HUES6 (cell line): ENCODE data around the gene WTAP.
A peak's percentile ranks its signal among the peaks of the same experiment; 100 is the strongest.
"Not testable (repeated sequence)": the region's sequence is repeated elsewhere in the genome, so short reads cannot be mapped to it uniquely, and the experiment has no call there.

Experiments used
- H3K27ac ChIP-seq: 2 replicates; pipeline ENCODE4 v1.7.0; 2013; ENCODE audit warnings: low read depth, mild to moderate bottlenecking, low read length, inconsistent platforms
- H3K27me3 ChIP-seq: 2 replicates; pipeline ENCODE4 v1.6.1; 2013; ENCODE audit warnings: low read length; ENCODE audit not compliant: control insufficient read depth, insufficient read depth
- H3K36me3 ChIP-seq: 2 replicates; pipeline ENCODE4 v1.6.1; 2013; ENCODE audit warnings: low read length; ENCODE audit not compliant: control insufficient read depth, insufficient read depth
- H3K4me1 ChIP-seq: 2 replicates; pipeline ENCODE4 v1.6.1; 2013; ENCODE audit warnings: low read length; ENCODE audit not compliant: control insufficient read depth, insufficient read depth
- H3K4me3 ChIP-seq: 2 replicates; pipeline ENCODE4 v1.5.1; 2013; ENCODE audit warnings: low read depth, low read length
- H3K9ac ChIP-seq: one replicate; pipeline ENCODE4 v1.6.1; 2013; ENCODE audit warnings: mild to moderate bottlenecking, low read length
- H3K9me3 ChIP-seq: 2 replicates; pipeline ENCODE4 v1.6.1; 2013; ENCODE audit warnings: low read depth, low read length; ENCODE audit not compliant: control insufficient read depth, insufficient read depth

The WTAP gene

GRCh38 chr6:159719287-159719686 lies 8.0 kb upstream of the WTAP start:
- Histone ChIP-seq H3K4me1 (no peaks in the 10 kb centered on the region), H3K27ac (no peak overlapping the region), H3K4me3 (no peak overlapping the region)

GRCh38 chr6:159720708-159721107 lies 6.6 kb upstream of the WTAP start:
- Histone ChIP-seq H3K27me3 (no peaks in the 10 kb centered on the region), H3K4me3 (no peak overlapping the region), H3K36me3 (no peaks in the 10 kb centered on the region), H3K9me3 (no peaks in the 10 kb centered on the region), H3K4me1 (no peaks in the 10 kb centered on the region), H3K9ac (no peak overlapping the region), H3K27ac (no peak overlapping the region)

More at GRCh38 chr6:159719287-159719686, 8.0 kb upstream of the WTAP start:
- no peaks in the 10 kb centered on the region for H3K36me3 ChIP-seq
- H3K9ac ChIP-seq = no peak overlapping the region
- no peaks in the 10 kb centered on the region for H3K27me3 ChIP-seq
- H3K9me3 ChIP-seq = no peaks in the 10 kb centered on the region

- H3K4me1 ChIP-seq, H3K9ac ChIP-seq, H3K27me3 ChIP-seq, H3K4me3 ChIP-seq, H3K27ac ChIP-seq, H3K9me3 ChIP-seq, H3K36me3 ChIP-seq: not testable (repeated sequence)
Measured at GRCh38 chr6:159721981-159722380, 5.3 kb upstream of the WTAP start.

- Histone ChIP-seq H3K9me3 (no peaks in the 10 kb centered on the region), H3K27ac (no peak overlapping the region), H3K4me1 (no peaks in the 10 kb centered on the region), H3K9ac (no peak overlapping the region), H3K36me3 (no peaks in the 10 kb centered on the region), H3K4me3 (no peak overlapping the region), H3K27me3 (no peaks in the 10 kb centered on the region)
Measured at GRCh38 chr6:159722655-159723054, 4.7 kb upstream of the WTAP start.

- Histone ChIP-seq H3K4me1 (no peaks in the 10 kb centered on the region), H3K36me3 (no peaks in the 10 kb centered on the region), H3K27ac (no peak overlapping the region), H3K4me3 (no peak overlapping the region), H3K9me3 (no peaks in the 10 kb centered on the region), H3K27me3 (no peaks in the 10 kb centered on the region), H3K9ac (no peak overlapping the region)
Measured at GRCh38 chr6:159723259-159723658, 4.0 kb upstream of the WTAP start.

- Histone ChIP-seq H3K9ac (no peak overlapping the region), H3K9me3 (no peaks in the 10 kb centered on the region), H3K27me3 (no peaks in the 10 kb centered on the region), H3K4me1 (no peaks in the 10 kb centered on the region), H3K36me3 (no peaks in the 10 kb centered on the region), H3K27ac (no peak overlapping the region), H3K4me3 (no peak overlapping the region)
Measured at GRCh38 chr6:159724778-159725177, 2.5 kb upstream of the WTAP start.

- H3K27ac ChIP-seq, H3K4me1 ChIP-seq, H3K27me3 ChIP-seq, H3K9me3 ChIP-seq, H3K36me3 ChIP-seq, H3K9ac ChIP-seq: not testable (repeated sequence)
- H3K4me3 ChIP-seq = 0 out of 2 replicates have a peak overlapping the region, but pooled peaks have one; percentile 93
Measured at GRCh38 chr6:159725208-159725607, 2.1 kb upstream of the WTAP start.

GRCh38 chr6:159726255-159726917 lies 920 bp upstream of the WTAP start:
- no peaks in the 10 kb centered on the region for H3K9me3 ChIP-seq
- peak overlapping the region; percentile 93 for H3K4me3 ChIP-seq
- 0 out of 2 replicates have a peak, but pooled peaks cover 3% of the 10 kb centered on the region for H3K36me3 ChIP-seq
- peak overlapping the region; percentile 100 for H3K9ac ChIP-seq
- H3K27ac ChIP-seq = peak overlapping the region; percentile 97
- no peaks in the 10 kb centered on the region for H3K4me1 ChIP-seq
- no peaks in the 10 kb centered on the region for H3K27me3 ChIP-seq

- no peaks in the 10 kb centered on the region for H3K9me3 ChIP-seq
- peaks cover 5% of the 10 kb centered on the region; the same call in 1 of the 2 replicates for H3K36me3 ChIP-seq
- peak overlapping the region; percentile 79 for H3K4me3 ChIP-seq
- H3K27me3 ChIP-seq = no peaks in the 10 kb centered on the region
- peak overlapping the region; percentile 94 for H3K9ac ChIP-seq
- H3K27ac ChIP-seq = peak overlapping the region; percentile 97
- H3K4me1 ChIP-seq = no peaks in the 10 kb centered on the region
Measured at GRCh38 chr6:159727717-159728445, 575 bp downstream of the WTAP start.

GRCh38 chr6:159728531-159728964 lies 1.2 kb downstream of the WTAP start:
- H3K9me3 ChIP-seq = no peaks in the 10 kb centered on the region
- peak overlapping the region; percentile 94 for H3K9ac ChIP-seq
- no peaks in the 10 kb centered on the region for H3K4me1 ChIP-seq
- peak overlapping the region; percentile 79 for H3K4me3 ChIP-seq
- H3K36me3 ChIP-seq = peaks cover 5% of the 10 kb centered on the region; the same call in 1 of the 2 replicates
- peak overlapping the region; percentile 97; the same call in 1 of the 2 replicates for H3K27ac ChIP-seq
- H3K27me3 ChIP-seq = no peaks in the 10 kb centered on the region

- no peak overlapping the region for H3K9ac ChIP-seq
Measured at GRCh38 chr6:159729598-159730331, 2.5 kb downstream of the WTAP start.

More at GRCh38 chr6:159729598-159730331, 2.5 kb downstream of the WTAP start:
- H3K4me3 ChIP-seq = peak overlapping the region; percentile 79
- no peaks in the 10 kb centered on the region for H3K9me3 ChIP-seq
- peaks cover 5% of the 10 kb centered on the region; the same call in 1 of the 2 replicates for H3K36me3 ChIP-seq
- H3K27me3 ChIP-seq = no peaks in the 10 kb centered on the region
- H3K27ac ChIP-seq = no peak overlapping the region
- H3K4me1 ChIP-seq = no peaks in the 10 kb centered on the region
